Mesenchymal stem cell (in vitro differentiated cells and primary cell): ENCODE results near the gene DNAH9.

Source experiments
- DNase-seq: peaks from one replicate; pipeline ENCODE4 v3.0.0-alpha.2; 2013
- H2AFZ ChIP-seq: one replicate; pipeline ENCODE4 v1.6.1; 2013; ENCODE audit warnings: low read depth, mild to moderate bottlenecking, control low read depth, inconsistent platforms, low read length, moderate library complexity
- H2AK5ac ChIP-seq: 2 replicates; pipeline ENCODE4 v1.6.1; 2013; ENCODE audit warnings: low read length, moderate library complexity, mild to moderate bottlenecking, inconsistent platforms; ENCODE audit not compliant: severe bottlenecking
- H2BK120ac ChIP-seq: one replicate; pipeline ENCODE4 v1.6.1; 2013; ENCODE audit warnings: low read depth, mild to moderate bottlenecking, inconsistent platforms, low read length, moderate library complexity
- H2BK12ac ChIP-seq, 2 experiments: one replicate each; pipeline ENCODE4 v1.6.1; 2013; ENCODE audit warnings: inconsistent platforms in 2 of 2, low read length in 2 of 2, mild to moderate bottlenecking in 2 of 2, moderate library complexity in 2 of 2, control low read depth in 1 of 2
- H2BK15ac ChIP-seq: one replicate; pipeline ENCODE4 v1.6.1; 2013; ENCODE audit warnings: mild to moderate bottlenecking, low read depth, inconsistent platforms; ENCODE audit not compliant: poor library complexity, severe bottlenecking
- H2BK5ac ChIP-seq: 2 replicates; pipeline ENCODE4 v1.6.1; 2013; ENCODE audit warnings: low read depth, mild to moderate bottlenecking, low read length, control low read depth, inconsistent platforms; ENCODE audit not compliant: poor library complexity, severe bottlenecking
- H3K14ac ChIP-seq, 2 experiments: one replicate each; pipeline ENCODE4 v1.6.1; 2013; ENCODE audit warnings: inconsistent platforms in 2 of 2, low read length in 2 of 2, control low read depth in 1 of 2, mild to moderate bottlenecking in 1 of 2, moderate library complexity in 1 of 2
- H3K18ac ChIP-seq, 2 experiments: one replicate each; pipeline ENCODE4 v1.6.1; 2013; ENCODE audit warnings: inconsistent platforms in 2 of 2, low read length in 2 of 2, control low read depth in 1 of 2, low read depth in 1 of 2, mild to moderate bottlenecking in 1 of 2
- H3K23ac ChIP-seq, 2 experiments: one replicate each; pipeline ENCODE4 v1.6.1; 2013; ENCODE audit warnings: inconsistent platforms in 2 of 2, low read length in 2 of 2, mild to moderate bottlenecking in 2 of 2, moderate library complexity in 2 of 2, control low read depth in 1 of 2
- H3K27ac ChIP-seq: 2 replicates; pipeline ENCODE4 v1.5.1; 2013; ENCODE audit warnings: mild to moderate bottlenecking, moderate library complexity, low read length, control low read depth, inconsistent platforms; ENCODE audit not compliant: poor library complexity, severe bottlenecking
- H3K27me3 ChIP-seq, 2 experiments: 2 replicates each; pipeline versions ENCODE4 v1.6.1 to v1.7.0; 2013; ENCODE audit warnings: low read length in 2 of 2, mild to moderate bottlenecking in 2 of 2, moderate library complexity in 2 of 2, control low read depth in 1 of 2, inconsistent platforms in 1 of 2; ENCODE audit not compliant: control insufficient read depth in 1 of 2, insufficient read depth in 1 of 2
- H3K36me3 ChIP-seq, 2 experiments: 2 replicates each; pipeline versions ENCODE4 v1.6.1 to v1.7.0; 2013; ENCODE audit warnings: low read length in 2 of 2, control low read depth in 1 of 2, inconsistent platforms in 1 of 2, low read depth in 1 of 2, mild to moderate bottlenecking in 1 of 2; ENCODE audit not compliant: insufficient read depth in 2 of 2, control insufficient read depth in 1 of 2
- H3K4ac ChIP-seq, 2 experiments: one replicate each; pipeline ENCODE4 v1.6.1; 2013; ENCODE audit warnings: inconsistent platforms in 2 of 2, low read length in 2 of 2, mild to moderate bottlenecking in 2 of 2, moderate library complexity in 2 of 2, control low read depth in 1 of 2, low read depth in 1 of 2
- H3K4me1 ChIP-seq: 2 replicates; pipeline ENCODE4 v1.6.1; 2013; ENCODE audit warnings: low read depth, low read length, control low read depth; ENCODE audit not compliant: control insufficient read depth, insufficient read depth
- H3K4me2 ChIP-seq: 2 replicates; pipeline ENCODE4 v1.6.1; 2013; ENCODE audit warnings: low read length, mild to moderate bottlenecking, inconsistent platforms; ENCODE audit not compliant: poor library complexity, severe bottlenecking
- H3K4me3 ChIP-seq, 2 experiments: 2 replicates each; pipeline versions ENCODE4 v1.5.1 to v1.7.0; 2013; ENCODE audit warnings: low read length in 2 of 2, mild to moderate bottlenecking in 2 of 2, control low read depth in 1 of 2, low read depth in 1 of 2; ENCODE audit not compliant: insufficient read depth in 1 of 2
- H3K79me1 ChIP-seq: replicated peaks from 2 replicates; pipeline ENCODE4 v1.6.1; 2013; ENCODE audit warnings: mild to moderate bottlenecking, control low read depth, low read length, inconsistent platforms; ENCODE audit not compliant: poor library complexity, severe bottlenecking
- H3K9ac ChIP-seq: 2 replicates; pipeline ENCODE4 v1.7.0; 2013; ENCODE audit warnings: mild to moderate bottlenecking, low read length, moderate library complexity
- H3K9me3 ChIP-seq: 2 replicates; pipeline ENCODE4 v1.7.0; 2013; ENCODE audit warnings: mild to moderate bottlenecking, low read length; ENCODE audit not compliant: control insufficient read depth
- H4K8ac ChIP-seq: one replicate; pipeline ENCODE4 v1.6.1; 2013; ENCODE audit warnings: inconsistent platforms, mild to moderate bottlenecking, low read length, moderate library complexity
- H4K91ac ChIP-seq: one replicate; pipeline ENCODE4 v1.6.1; 2013; ENCODE audit warnings: mild to moderate bottlenecking, low read length, inconsistent platforms
- WGBS: methylation state at CpG from one replicate; pipeline ENCODE4 v1.1.7; 2013; ENCODE audit warnings: mixed read lengths; 5-methylcytosine and 5-hydroxymethylcytosine counted together

DNAH9 gene

DNA sequence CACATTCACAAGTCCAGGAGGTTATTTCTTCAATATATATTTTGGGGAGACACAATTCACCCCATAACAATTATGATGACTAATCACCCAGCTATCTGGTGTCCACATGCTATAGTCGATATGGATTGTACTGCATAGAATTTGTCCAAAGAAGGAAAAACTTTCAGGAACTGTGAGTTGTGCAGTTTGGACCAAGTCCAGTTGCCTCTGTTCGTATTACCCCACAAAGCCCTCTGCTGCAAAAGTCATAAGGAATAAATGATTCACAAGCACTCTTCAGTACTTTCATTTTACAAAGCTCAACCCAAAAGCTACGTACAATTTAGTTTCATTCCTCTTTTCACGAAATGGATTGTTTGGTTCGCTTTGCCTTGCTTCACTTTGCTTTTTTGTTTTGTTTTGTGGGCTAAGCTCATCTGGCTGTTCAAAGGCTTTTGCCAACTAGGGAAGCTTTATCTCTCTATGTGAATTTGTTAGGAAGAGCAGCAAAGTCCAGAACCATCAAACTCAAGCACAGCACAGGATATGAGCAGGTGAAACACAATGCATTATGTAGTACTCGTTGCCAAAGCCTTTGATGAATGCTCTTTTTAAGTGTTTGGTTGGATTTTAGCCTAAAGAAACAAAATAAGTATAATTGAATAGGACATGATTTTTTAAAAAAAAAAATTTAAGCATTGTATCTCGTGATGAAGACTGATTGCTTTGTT, 300.4 kb downstream of the DNAH9 start:
- WGBS: 77% methylated on average over 7 of the region's 7 CpGs
- H3K9me3 ChIP-seq: no peaks in the 10 kb centered on the region
- no peak overlapping the region for H2BK12ac ChIP-seq
- no peaks in the 10 kb centered on the region for H3K79me1 ChIP-seq
- DNase-seq: no peak
- H3K14ac ChIP-seq: no peak overlapping the region
- H2BK120ac ChIP-seq: no peak overlapping the region
- no peak overlapping the region for H2AK5ac ChIP-seq
- no peak overlapping the region for H4K91ac ChIP-seq
- no peak overlapping the region for H3K27ac ChIP-seq
- H3K18ac ChIP-seq: no peak overlapping the region
- H3K23ac ChIP-seq: no peak overlapping the region
- H3K9ac ChIP-seq: peak overlapping the region; percentile 68
- H2AFZ ChIP-seq: no peak overlapping the region
- H3K36me3 ChIP-seq: no peaks in the 10 kb centered on the region
- no peak overlapping the region for H3K4ac ChIP-seq
- H2BK15ac ChIP-seq: no peak overlapping the region
- H3K4me1 ChIP-seq: no peaks in the 10 kb centered on the region
- H3K27me3 ChIP-seq: no peaks in the 10 kb centered on the region
- H3K4me2 ChIP-seq: no peak overlapping the region
- peak overlapping the region in 1 of 2 experiments; percentile 66 for H3K4me3 ChIP-seq
- H4K8ac ChIP-seq: no peak overlapping the region
- no peak overlapping the region for H2BK5ac ChIP-seq

DNA sequence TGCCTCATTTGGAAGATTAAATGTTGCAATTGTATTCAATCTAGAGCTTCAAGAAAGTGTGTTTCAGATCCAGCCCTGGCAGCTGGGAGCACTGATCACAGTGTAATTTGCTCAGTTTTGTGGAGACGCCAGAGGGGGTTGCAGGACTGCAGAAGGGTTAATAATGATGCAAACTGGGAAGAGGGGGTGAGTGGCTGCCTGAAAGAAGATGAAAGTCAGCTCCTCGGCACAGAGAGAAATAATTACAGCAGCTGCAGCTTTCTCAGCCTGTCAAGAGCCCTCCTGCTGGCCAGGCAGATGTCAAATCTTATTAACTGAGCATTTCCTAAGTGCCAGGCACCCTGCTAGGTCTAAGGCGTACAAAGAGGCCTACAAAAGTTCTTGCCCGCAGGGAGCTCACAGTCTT, 301.3 kb downstream of the DNAH9 start:
- Histone ChIP-seq H4K8ac (no peak overlapping the region), H3K9me3 (no peaks in the 10 kb centered on the region), H2BK15ac (no peak overlapping the region), H2AK5ac (no peak overlapping the region), H3K14ac (no peak overlapping the region), H2AFZ (no peak overlapping the region), H2BK120ac (no peak overlapping the region), H4K91ac (no peak overlapping the region), H3K23ac (no peak overlapping the region), H3K4me1 (no peaks in the 10 kb centered on the region), H2BK12ac (no peak overlapping the region), H3K18ac (no peak overlapping the region), H3K4me2 (no peak overlapping the region), H3K36me3 (no peaks in the 10 kb centered on the region), H3K27ac (no peak overlapping the region), H3K79me1 (no peaks in the 10 kb centered on the region), H2BK5ac (no peak overlapping the region), H3K4me3 (no peak overlapping the region), H3K9ac (no peak overlapping the region), H3K27me3 (no peaks in the 10 kb centered on the region), H3K4ac (no peak overlapping the region)
- DNase-seq: no peak
- 30% methylated on average over 4 of the region's 4 CpGs for WGBS

- H2BK15ac ChIP-seq: no peak overlapping the region
- H2BK12ac ChIP-seq: no peak overlapping the region
- no peak overlapping the region for H2BK120ac ChIP-seq
- H3K4me2 ChIP-seq: no peak overlapping the region
- H3K9me3 ChIP-seq: no peaks in the 10 kb centered on the region
- no peaks in the 10 kb centered on the region for H3K4me1 ChIP-seq
- no peak overlapping the region for H3K23ac ChIP-seq
- WGBS: 22% methylated on average over 6 of the region's 6 CpGs
- H3K18ac ChIP-seq: no peak overlapping the region
- H2AFZ ChIP-seq: no peak overlapping the region
- H4K91ac ChIP-seq: no peak overlapping the region
- no peak overlapping the region for H3K14ac ChIP-seq
- H3K79me1 ChIP-seq: no peaks in the 10 kb centered on the region
- no peak overlapping the region for H3K4me3 ChIP-seq
- H3K36me3 ChIP-seq: no peaks in the 10 kb centered on the region
- no peak for DNase-seq
- no peak overlapping the region for H3K9ac ChIP-seq
- H2AK5ac ChIP-seq: no peak overlapping the region
- no peak overlapping the region for H3K4ac ChIP-seq
- H2BK5ac ChIP-seq: no peak overlapping the region
- H3K27me3 ChIP-seq: no peaks in the 10 kb centered on the region
- H4K8ac ChIP-seq: no peak overlapping the region
- no peak overlapping the region for H3K27ac ChIP-seq
These were observed 301.8 kb downstream of the DNAH9 start for GRCh38 chr17:11900041-11900476.

GRCh38 chr17:11900655-11901054, 302.4 kb downstream of the DNAH9 start:
- DNase-seq: no peak
- WGBS: 65% methylated on average over 3 of the region's 3 CpGs

More at GRCh38 chr17:11900655-11901054, 302.4 kb downstream of the DNAH9 start:
- Histone ChIP-seq H2BK120ac (no peak overlapping the region), H2BK15ac (no peak overlapping the region), H3K36me3 (no peaks in the 10 kb centered on the region), H3K18ac (no peak overlapping the region), H2AFZ (no peak overlapping the region), H3K79me1 (no peaks in the 10 kb centered on the region), H2BK5ac (no peak overlapping the region), H3K4me2 (no peak overlapping the region), H3K4me3 (no peak overlapping the region), H3K9ac (no peak overlapping the region), H3K9me3 (no peaks in the 10 kb centered on the region), H3K23ac (no peak overlapping the region), H3K4me1 (no peaks in the 10 kb centered on the region), H3K27me3 (no peaks in the 10 kb centered on the region), H4K91ac (no peak overlapping the region), H4K8ac (no peak overlapping the region), H3K14ac (no peak overlapping the region), H3K4ac (no peak overlapping the region), H2BK12ac (no peak overlapping the region), H3K27ac (no peak overlapping the region), H2AK5ac (no peak overlapping the region)
